Mesenteric fat pad (tissue), 1 donor: ENCODE measurements around the gene CNTN1. TPM values are rescaled to one million over a fixed set of nuclear protein-coding genes. Genes with fewer than 3 reads are reported as not detected.
"Not testable (repeated sequence)": the region's sequence is repeated elsewhere in the genome, so short reads cannot be mapped to it uniquely, and the experiment has no call there.

Source experiments
- DNase-seq: peaks from one replicate; pipeline ENCODE4 v3.0.0-alpha.2; 2020; ENCODE audit warnings: low spot score
- total RNA-seq: library from RNA; stranded (reverse); fragmentation: NEBNext Ultra II Directional; extraction: Animal tissue kit (Norgen Biotek cat#: 25700); gene quantifications from one replicate; pipeline ENCODE4 v1.2.1, GENCODE V29; 2021
- donor health status: DM: yes; HTN: yes; CAD: no.

CNTN1 gene
- total RNA-seq, 1 donor from 2014 or later, result 1.5 TPM

DNA sequence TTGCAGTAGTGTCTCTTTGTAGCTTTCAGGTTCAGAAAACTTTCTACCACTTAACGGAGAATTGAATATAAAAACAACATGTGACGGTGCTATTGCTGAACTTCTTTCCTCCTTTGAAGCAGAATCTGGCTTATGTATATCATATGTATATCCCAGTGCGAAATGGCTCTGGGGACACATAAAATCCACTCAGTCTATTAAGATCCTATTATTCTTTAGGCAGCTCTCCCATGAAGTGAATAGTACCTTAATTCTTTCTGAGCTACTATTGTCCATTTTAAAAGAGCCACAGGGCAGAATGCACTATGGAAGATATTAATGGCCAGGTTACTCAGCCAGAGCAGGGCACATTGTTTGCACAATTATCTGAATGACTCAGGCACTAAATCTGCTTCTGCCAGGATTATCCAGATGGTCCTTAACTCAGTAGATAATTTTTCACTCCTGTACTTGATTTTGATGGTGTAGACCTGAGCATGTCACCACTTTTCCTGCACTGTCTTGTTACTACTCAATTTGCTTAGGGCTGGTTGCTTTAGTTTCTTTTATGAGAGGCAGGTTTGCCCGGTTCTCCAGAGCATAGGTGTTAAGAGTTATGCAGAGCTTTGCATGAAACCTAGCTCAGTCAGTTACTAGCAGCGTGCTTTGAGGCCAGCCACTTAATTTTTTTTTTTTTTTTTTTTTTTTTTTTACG, 5.5 kb downstream of the CNTN1 start:
- no peak for DNase-seq

DNA sequence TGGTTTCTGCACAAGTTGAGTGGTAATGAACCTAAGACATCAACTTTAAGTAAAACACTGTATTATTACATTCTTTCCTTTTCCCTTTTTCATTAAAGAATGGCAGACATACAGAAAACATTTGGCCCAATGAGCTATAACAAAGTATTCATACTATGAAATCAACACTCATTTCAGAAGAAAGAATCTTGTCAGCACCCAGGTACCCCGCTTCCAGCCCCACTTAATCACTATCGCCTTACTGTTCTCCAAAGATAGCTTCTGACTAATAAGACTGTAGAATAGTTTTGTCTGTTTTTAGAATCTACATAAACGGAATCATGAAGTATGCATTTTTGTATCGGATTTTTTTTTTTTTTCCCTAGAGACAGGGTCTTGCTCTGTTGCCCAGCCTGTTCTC, 9.5 kb downstream of the CNTN1 start:
- no peak for DNase-seq

DNA sequence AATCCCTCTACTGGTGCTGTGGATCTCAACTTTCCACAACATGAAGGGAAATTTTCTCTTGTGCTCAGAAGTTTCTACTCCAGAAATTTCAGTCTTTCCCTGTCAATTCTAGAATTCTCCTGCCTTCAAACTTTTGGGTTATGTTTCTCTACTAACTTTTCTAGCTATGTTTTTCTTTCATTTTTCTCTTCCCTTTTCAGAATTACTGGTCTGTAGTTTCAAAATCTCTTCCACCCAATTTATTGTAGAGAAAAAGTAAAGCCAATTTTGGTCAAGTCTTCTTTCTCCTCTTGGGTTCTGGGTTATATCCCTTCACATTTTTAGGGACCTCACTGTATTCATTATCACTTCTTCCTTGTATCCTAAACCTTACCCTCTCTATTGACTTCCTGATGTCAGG, 18.9 kb downstream of the CNTN1 start:
- no peak for DNase-seq

DNA sequence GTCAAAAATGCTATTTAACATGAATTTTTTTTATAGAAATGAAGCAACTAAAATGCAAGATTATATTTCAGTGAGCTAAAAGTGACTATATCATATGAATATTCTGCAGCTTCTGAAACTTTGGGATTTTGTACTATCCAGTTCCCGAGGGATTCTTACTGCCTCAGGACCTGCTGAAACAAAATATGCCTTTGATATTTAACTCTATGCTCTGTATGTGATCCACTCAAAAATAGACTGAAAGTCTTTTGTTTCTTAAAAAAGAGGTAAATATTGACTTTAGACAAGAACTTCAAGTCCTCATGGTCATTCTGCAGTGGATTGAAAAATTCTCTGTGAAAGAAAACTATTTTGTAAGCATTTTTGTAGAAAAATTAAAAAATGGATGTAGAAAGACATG, 22.4 kb downstream of the CNTN1 start:
- no peak for DNase-seq

DNA sequence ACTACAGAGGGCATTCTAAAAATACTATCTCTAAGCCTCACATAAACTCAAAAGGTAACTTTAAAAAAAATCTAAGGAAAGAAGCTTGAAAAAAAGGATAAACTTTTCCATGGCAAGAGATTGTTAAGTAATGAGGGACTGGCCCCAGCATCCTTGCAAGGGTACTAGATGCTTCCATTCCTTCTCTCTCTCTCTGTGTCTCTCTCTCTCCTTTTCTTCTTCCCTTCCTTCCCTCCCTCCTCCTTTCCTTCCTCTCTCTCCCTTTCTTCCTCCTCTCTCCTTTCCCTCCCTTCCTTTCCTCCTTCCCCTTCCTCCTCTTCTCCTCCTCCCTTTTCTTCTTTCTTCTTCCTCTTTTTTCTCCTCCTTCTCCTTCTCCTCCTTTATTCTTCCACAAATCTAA, 23.8 kb downstream of the CNTN1 start:
- no peak for DNase-seq

DNA sequence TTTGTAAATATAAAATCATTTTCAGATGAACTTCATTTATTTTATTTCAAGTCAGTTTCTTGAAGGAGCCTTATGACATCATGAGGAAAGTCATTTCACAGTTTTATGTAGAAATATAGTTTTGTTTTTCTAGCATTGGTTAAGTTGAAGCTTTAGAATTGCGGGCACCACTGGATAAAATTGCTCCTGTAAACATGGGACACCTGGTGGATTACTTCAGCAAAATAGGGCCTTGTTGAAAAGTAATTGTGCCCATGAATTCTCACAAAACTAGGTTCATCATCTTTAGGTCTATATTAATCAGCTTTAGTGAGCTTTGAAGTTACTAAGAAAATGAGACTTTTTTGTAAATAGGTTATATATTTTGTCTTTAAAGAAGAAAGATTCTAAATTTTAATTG, 25.3 kb downstream of the CNTN1 start:
- no peak for DNase-seq

DNA sequence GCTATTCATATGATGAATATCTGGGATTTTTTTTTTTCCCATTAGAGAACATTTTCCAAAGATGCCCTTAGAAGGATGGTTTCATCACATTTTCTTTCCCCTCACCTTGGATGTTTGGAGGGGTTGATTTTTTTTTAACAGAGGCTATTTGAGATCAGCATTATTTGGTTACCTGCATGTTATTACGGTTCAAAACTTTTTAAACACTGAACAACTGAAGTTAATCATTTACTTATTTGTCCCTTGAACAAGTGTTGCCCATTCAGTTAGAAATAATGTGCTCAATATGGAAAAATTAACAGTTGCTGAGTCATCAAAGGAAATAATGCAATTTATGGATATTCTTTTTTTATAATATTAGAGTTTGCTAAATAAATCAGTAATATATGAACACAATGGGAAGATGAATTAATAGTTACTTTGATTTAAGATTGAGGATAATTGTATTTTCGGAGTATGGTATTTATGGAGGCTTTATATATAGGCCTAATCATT, 26.7 kb downstream of the CNTN1 start:
- no peak for DNase-seq

DNA sequence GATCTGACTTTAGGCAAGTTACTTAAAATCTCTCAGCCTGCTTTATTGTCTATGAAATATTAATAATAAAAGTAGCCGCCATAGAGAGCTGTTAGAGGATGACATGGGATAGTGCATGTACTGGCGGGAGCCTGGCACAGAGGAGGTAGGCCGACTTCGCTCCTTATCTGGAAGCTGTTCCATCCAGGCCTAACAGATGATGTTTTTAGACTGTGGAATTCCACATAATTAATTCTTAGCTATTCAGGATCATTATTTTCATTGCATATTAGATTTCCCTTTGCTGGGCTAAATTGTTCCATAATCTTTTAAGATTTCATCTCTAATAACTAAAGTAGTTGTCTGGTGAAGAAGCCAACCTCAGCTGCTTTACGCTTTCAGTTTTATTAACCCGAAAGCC, 30.8 kb downstream of the CNTN1 start:
- DNase-seq, result no peak

DNA sequence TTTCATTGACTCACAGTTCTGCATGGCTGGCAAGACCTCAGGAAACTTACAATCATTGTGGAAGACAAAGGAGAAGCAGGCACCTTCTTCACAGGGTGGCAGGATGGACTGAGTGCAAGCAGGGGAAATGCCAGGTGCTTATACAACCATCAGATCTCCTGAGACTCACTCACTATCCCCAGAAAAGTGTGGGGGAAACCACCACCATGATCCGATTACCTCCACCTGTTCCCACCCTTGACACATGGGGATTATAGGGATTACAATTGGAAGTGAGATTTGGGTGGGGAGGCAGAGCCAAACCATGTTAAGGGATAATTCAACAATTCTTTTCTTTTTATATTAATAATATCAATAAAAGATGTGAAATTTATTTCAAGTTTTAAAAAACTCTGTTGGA, 34.1 kb downstream of the CNTN1 start:
- DNase-seq, result no peak

DNA sequence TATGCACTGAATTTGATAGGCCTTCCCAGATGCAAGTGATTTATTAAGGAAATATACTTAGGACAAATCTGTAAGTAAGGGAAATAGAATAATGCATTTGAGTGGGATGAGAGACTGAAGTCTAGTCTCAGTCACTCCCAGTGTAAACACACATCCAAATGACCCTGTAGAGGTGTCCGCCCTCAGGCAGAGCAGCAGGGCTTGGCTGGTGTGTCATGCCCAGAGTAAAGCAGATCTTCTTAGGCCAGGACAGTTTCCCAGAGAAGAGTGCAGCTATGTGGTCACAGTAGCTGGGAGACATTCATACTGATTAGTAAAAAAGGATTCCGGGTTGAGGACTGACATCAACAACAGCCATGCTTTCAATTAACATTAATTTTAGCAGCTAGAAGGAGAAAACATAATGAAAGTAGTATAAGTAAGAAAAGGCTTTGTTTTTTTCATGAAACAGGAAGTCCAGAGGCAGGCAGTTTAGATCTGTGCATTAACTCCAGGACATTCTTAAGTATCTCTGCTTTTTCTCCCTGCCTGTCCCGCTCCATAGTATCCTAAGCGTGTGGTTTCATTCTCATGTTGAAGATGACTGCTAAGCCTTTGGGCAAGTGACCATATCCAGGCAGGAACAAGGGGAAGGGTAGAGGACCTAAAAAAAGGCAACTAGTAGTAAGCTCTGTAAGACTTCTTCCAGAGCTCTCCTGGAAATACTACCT, 35.7 kb downstream of the CNTN1 start:
- DNase-seq, result no peak

DNA sequence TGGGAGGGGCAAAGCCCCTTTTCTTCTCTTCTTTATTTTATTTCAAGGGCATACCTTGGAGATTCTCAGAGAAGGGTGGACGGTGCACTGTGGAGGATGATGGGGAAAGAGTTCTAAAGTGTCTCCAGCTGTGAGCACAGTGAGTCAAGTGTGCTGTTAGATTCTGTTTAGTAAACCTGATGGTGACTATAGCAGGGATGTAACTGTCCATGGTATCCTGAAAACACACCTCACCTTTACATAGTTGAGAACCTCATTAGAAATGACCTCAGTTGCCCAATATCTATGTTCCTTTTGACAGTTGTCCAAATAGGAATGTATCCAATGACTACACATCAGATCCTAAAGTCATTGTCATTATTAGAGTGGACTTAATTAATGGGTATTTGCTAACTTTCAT, 38.0 kb downstream of the CNTN1 start:
- no peak for DNase-seq

DNA sequence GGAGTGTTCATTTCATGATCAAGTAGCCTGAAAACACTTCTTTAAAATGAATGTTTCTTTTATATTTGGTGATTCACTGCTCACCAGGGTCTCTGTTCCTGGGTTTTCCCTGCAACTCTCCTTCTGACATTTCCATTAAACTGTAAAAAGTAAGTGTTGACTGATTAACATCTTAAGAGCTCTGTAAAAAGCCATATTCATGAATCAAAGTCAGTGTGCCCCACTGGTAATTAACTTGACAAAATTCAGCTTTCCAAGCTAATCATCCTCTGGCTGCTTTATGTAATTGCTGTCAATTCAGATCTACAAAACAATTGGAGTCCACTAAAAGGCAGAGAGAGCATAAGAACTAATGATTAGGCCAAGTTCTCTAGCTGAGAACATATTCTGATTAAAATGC, 41.6 kb downstream of the CNTN1 start:
- no peak for DNase-seq

DNA sequence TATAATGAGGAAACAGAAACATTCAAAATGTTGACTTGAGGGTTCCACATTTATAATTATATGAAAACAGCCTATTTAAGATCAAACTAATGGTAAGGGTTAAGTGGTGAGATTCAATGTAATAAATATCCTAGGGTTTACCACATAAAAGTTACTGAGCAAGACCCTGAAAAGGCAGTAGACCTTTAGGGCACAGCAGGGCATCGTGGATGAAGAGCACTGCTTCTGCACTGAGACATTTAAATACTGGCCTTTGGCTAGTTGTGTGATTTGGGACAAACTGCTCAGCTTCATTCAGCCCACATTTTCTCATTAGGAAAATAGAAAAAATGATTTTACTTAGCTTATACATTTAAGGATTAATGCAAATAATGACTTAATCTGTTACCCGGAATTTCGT, 42.0 kb downstream of the CNTN1 start:
- no peak for DNase-seq

DNA sequence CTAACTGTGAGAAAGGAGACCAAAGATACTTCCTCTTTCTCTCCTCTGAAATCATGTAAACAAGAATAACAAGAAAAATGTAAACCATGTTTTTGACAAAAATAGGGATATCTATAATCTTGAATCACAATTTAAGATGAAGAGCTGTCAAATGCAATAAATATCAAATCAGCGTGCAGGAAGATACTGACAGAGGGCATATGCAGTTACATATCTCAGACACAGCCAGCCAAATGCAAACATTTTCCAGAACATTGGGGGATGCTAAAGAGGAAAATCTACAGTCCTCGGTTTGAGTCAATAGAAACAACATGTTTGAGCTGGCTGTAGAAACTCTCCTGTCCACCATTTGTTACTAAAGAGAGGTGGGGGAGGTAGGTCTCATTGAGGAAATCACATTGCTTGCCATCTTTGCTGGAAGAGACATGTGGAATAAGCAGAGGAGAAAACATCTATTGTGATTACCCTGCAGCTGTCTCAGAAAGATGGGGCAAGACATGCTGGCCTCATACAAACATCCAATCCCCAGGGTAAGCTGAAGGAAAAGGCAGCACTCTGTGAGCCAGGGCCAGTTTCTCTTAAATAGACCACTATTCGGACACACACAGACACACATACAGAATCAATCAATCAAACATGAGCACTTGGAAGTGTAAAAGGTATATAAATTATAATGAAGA, 43.5 kb downstream of the CNTN1 start:
- no peak for DNase-seq

DNA sequence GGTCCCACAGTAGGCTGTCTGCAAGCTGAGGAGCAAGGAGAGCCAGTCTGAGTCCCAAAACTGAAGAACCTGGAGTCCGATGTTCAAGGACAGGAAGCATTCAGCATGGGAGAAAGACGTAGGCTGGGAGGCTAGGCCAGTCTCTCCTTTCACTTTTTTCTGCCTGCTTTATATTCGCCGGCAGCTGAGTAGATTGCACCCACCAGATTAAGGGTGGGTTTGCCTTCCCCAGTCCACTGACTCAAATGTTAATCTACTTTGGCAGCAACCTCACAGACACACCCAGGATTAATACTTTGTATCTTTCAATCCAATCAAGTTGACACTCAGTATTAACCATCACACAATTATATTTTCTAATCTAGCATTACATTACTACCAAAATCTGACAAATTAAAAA, 45.2 kb downstream of the CNTN1 start:
- DNase-seq, result not testable (repeated sequence)

DNA sequence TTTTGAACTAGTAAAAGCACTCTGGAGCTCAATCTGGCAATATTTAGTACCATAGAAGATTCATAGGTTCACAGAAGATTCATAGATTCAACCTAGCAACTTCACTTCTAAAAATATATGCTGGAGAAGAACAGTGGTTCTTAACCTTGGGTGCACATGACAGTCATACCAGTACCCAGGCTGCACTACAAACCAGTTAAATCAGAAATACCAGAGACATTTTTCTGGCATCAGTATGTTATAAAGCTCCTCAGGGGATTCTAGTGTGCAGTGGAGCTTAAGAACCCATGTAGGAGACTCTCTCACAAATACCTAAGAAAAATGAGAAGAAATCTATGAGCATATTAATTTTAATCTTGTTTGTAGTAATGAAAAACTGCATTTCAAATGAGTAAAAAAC, 46.6 kb downstream of the CNTN1 start:
- DNase-seq, result no peak

DNA sequence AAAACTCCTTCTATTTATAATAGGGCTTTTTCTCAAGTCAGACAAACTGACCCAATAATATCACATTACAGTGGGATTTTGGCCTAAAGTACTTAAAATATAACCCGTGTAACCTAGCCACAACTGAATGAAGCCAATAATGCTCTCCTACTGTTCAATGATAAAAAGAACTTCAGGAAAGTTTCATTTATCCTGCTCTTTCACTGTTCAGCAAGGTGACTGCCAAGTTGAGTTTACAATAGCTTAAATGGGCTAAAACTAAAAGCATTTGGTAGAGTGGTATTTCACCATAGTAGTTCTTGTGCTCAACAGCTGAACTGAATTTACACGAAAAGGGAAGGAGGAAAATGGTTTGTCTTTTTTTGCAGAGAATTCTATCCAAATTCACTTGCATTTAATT, 49.8 kb downstream of the CNTN1 start:
- no peak for DNase-seq

DNA sequence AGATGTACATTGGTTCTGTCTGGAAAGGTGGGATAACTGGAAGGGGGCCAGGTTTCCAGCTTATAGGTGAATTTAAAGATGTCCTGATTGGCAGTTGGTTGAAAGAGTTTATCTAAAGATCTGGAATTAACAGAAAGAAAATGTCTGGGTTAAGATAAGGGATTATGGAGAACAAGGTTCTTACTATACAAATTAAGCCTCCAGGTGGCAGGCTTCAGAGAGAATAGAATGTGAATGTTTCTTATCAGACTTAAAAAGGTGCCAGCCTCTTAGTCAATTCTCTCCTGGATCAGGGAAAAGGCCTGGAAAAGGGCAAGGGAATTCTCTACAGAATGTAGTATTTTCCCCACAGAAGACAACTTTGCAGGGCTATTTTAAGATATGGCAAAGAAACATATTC, 53.1 kb downstream of the CNTN1 start:
- no peak for DNase-seq

DNA sequence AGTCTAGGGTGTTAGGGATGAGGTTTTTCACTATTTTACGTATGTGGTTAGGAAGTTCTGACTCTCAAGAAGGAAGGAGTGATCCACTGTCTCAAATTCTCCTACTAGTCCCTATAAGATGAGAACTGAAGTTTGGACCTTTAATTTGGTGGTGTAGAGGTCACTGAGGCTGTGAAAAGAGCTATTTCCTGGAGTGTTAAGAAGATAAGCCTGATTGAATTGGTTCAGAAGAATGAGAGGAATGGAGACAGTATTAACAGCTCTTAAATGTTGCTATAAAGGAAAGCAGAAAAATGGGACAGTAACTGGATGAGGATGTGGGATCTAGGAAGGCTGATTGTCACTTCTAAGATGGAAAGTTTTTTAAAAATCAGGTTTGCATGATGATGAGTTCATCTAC, 57.6 kb downstream of the CNTN1 start:
- no peak for DNase-seq

DNA sequence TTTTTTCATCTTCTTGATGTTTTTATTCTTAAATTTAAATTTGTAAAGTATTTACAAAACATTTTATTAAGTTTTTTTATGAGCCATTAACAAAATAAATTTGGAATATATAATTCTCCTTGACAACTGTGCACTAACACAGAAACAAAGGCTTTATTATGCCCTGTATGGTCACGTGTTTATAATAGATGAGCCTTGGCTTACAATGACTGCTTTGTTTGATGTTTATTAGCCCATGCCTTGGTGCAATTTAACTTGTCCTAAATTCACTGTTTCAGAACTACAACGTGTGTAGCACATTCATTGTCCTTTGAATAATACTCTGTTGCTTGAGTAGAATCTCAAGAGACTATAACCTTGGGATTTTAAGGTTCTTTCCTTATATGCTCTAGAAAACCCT, 59.8 kb downstream of the CNTN1 start:
- no peak for DNase-seq

DNA sequence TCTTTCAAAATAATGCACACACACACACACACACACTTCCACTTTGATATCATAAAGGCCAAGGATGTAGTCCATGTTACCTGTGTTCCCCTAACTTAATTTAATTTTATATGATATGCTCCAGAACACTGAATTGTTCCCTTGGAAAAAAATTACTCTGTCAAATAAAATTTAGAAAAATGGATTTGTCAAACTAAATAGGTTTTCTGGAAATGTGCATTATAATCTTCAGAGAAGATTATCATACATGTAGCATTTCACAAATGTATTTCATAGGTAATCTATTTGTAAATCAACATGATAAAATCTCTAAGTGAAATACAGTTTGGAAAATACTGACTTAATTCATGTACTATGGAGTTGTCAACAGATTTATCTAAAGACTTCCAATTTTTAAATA, 68.6 kb downstream of the CNTN1 start:
- DNase-seq, result no peak

DNA sequence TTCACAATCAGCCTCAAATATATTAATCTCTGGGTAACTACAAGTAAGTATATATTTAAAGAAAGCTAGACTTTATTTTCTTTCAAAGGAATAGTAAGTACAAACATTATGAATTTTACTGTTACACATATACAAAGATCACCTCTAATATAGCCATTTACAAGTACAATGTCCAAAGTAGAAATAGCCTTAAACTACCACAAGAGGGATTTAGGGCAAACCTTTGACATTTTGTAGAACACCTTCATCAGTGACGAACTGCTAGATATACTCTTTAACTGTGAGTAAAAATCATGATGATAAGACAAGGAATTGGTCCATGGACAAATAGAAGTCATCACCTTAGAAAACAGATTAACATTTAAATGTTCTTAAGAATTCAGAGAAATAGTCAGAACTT, 69.8 kb downstream of the CNTN1 start:
- no peak for DNase-seq
